ENCODE data around the gene ASPSCR1.

GRCh38 chr17:82004517-82005455 lies 27.4 kb downstream of the ASPSCR1 start:
- TF ChIP-seq CTCF (IDR thresholded peaks at IDR 0.05) (no peak), POLR2A (IDR thresholded peaks at IDR 0.05) (no peak)

All from esophagus squamous epithelium (tissue), 4 donors.